Lower leg skin (tissue), 3 donors: Measurements from ENCODE around the gene PLEKHJ1.

Source experiments
- CTCF ChIP-seq, 3 donors: fragments of 450-650 bp; IDR thresholded peaks; one replicate each; pipeline ENCODE4 v1.5.1; 2016; ENCODE audit warnings: antibody characterized with exemption in 3 of 3, mild to moderate bottlenecking in 3 of 3, moderate library complexity in 2 of 3
- POLR2A ChIP-seq, 2 donors: fragments of 450-650 bp; IDR thresholded peaks; one replicate each; pipeline ENCODE4 v1.6.1; 2016 to 2017; ENCODE audit warnings: antibody characterized with exemption in 2 of 2, mild to moderate bottlenecking in 1 of 2, moderate library complexity in 1 of 2

- no peak for TF ChIP-seq CTCF (IDR thresholded peaks at IDR 0.05)
- TF ChIP-seq POLR2A (IDR thresholded peaks at IDR 0.05), result no peak
Observed at GRCh38 chr19:2190848-2191455, 45.2 kb downstream of the PLEKHJ1 start.
